ENCODE data around the gene ZBTB2. TPM values are rescaled to one million over a fixed set of nuclear protein-coding genes. Genes with fewer than 3 reads are reported as not detected.

The ZBTB2 gene
- total RNA-seq, 2 donors from 2014 or later: 11.4 to 15.2 TPM

DNA sequence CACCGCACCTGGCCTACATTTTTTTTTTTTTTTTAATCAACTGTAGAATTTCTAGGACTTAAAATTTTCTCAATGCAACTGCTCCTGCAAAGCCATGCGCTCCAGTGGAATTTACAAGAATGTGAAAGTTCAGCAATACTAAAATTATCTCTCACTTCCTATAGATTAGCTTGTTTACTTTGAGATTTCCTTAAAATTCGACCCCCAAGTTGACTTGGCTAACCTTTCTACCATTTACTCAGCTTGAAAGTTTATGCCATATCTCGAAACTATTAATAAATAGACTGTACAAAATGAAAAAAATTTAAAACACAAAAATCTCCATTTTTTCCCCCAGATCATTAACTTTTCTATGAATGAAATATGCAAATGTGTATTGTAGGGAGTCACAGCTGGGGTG lies 64.3 kb downstream of the ZBTB2 start:
- no peak overlapping the region for H3K4me3 ChIP-seq (ENCODE audit: low read length)
- Mint-ChIP-seq H3K36me3 (ENCODE audit: low read depth) (no peaks in the 10 kb centered on the region), H3K9me3 (no peaks in the 10 kb centered on the region), H3K27ac (no peak overlapping the region), H3K4me1 (peaks cover 14% of the 10 kb centered on the region), H3K27me3 (ENCODE audit: insufficient read depth) (peaks cover 15% of the 10 kb centered on the region), H3K4me3 (no peak overlapping the region)
- DNase-seq: no peak
- H3K27ac ChIP-seq (ENCODE audit: low read depth, low read length): no peak overlapping the region
- WGBS, 2 experiments (ENCODE audit: insufficient coverage in 1 of 2, insufficient read length in 1 of 2): 91 to 93% methylated on average over 2 to 4 of the region's 4 CpGs
- TF ChIP-seq, protein P1, sequence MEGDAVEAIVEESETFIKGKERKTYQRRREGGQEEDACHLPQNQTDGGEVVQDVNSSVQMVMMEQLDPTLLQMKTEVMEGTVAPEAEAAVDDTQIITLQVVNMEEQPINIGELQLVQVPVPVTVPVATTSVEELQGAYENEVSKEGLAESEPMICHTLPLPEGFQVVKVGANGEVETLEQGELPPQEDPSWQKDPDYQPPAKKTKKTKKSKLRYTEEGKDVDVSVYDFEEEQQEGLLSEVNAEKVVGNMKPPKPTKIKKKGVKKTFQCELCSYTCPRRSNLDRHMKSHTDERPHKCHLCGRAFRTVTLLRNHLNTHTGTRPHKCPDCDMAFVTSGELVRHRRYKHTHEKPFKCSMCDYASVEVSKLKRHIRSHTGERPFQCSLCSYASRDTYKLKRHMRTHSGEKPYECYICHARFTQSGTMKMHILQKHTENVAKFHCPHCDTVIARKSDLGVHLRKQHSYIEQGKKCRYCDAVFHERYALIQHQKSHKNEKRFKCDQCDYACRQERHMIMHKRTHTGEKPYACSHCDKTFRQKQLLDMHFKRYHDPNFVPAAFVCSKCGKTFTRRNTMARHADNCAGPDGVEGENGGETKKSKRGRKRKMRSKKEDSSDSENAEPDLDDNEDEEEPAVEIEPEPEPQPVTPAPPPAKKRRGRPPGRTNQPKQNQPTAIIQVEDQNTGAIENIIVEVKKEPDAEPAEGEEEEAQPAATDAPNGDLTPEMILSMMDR (conservative IDR thresholded peaks at IDR 0.05): no peak
- no peaks in the 10 kb centered on the region for H3K9me3 ChIP-seq (ENCODE audit: control insufficient read depth, low read length)
- no peak overlapping the region for H3K9ac ChIP-seq (ENCODE audit: extremely low read depth, low read length, poor library complexity, severe bottlenecking)
- no peaks in the 10 kb centered on the region for H3K4me1 ChIP-seq (ENCODE audit: control insufficient read depth, insufficient read depth, low read length)
- no peaks in the 10 kb centered on the region for H3K36me3 ChIP-seq (ENCODE audit: control insufficient read depth, insufficient read depth, low read length)
- peaks cover 13% of the 10 kb centered on the region for H3K27me3 ChIP-seq (ENCODE audit: control insufficient read depth, insufficient read depth, low read length, poor library complexity, severe bottlenecking)

DNA sequence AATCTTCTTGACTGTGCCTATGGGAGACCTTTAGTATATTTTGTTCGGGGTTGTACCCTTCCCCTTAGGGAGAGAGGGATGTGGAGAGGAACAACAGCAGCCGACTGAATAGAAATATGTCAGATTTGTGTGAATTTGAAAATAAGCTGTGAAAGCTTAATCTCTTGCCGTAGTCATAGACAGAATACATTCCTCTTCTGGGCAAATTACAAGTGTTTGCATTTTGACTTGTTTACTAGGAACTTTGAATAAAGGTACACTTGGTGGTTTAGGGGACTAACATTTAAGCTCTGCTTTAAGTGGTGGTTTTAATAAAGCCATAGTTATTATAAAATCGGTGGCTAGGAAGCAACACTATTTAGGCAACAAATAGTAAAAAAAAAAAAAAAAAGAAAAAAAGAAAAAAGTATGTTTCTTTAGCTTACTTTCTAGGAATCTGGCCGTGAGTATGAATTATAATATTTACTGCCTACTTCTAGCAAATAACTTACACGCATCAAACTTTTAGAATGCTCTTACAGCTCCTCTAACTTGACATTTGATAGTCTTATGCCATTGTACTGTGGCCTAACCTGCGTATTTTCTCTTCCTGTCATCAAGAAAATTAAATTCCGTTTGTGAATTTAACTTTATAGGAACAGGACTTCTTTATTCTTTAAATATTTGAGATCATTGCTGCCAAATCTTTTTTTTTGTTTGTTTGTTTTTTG lies 65.1 kb downstream of the ZBTB2 start:
- Histone ChIP-seq H3K4me1 (ENCODE audit: control insufficient read depth, insufficient read depth, low read length) (no peaks in the 10 kb centered on the region), H3K36me3 (ENCODE audit: control insufficient read depth, insufficient read depth, low read length) (no peaks in the 10 kb centered on the region), H3K27ac (ENCODE audit: low read depth, low read length) (no peak overlapping the region), H3K4me3 (ENCODE audit: low read length) (peak overlapping the region; percentile 72), H3K9me3 (ENCODE audit: control insufficient read depth, low read length) (no peaks in the 10 kb centered on the region), H3K9ac (ENCODE audit: extremely low read depth, low read length, poor library complexity, severe bottlenecking) (no peak overlapping the region), H3K27me3 (ENCODE audit: control insufficient read depth, insufficient read depth, low read length, poor library complexity, severe bottlenecking) (peaks cover 13% of the 10 kb centered on the region)
- no peak for DNase-seq
- Mint-ChIP-seq H3K4me1 (peaks cover 14% of the 10 kb centered on the region), H3K9me3 (no peaks in the 10 kb centered on the region), H3K36me3 (ENCODE audit: low read depth) (no peaks in the 10 kb centered on the region), H3K27ac (no peak overlapping the region), H3K27me3 (ENCODE audit: insufficient read depth) (peaks cover 15% of the 10 kb centered on the region), H3K4me3 (peak overlapping the region; percentile 69)
- WGBS, 2 experiments (ENCODE audit: insufficient coverage in 1 of 2, insufficient read length in 1 of 2): 86 to 92% methylated on average over 5 to 8 of the region's 8 CpGs
- TF ChIP-seq, protein P1 (conservative IDR thresholded peaks at IDR 0.05): no peak

DNA sequence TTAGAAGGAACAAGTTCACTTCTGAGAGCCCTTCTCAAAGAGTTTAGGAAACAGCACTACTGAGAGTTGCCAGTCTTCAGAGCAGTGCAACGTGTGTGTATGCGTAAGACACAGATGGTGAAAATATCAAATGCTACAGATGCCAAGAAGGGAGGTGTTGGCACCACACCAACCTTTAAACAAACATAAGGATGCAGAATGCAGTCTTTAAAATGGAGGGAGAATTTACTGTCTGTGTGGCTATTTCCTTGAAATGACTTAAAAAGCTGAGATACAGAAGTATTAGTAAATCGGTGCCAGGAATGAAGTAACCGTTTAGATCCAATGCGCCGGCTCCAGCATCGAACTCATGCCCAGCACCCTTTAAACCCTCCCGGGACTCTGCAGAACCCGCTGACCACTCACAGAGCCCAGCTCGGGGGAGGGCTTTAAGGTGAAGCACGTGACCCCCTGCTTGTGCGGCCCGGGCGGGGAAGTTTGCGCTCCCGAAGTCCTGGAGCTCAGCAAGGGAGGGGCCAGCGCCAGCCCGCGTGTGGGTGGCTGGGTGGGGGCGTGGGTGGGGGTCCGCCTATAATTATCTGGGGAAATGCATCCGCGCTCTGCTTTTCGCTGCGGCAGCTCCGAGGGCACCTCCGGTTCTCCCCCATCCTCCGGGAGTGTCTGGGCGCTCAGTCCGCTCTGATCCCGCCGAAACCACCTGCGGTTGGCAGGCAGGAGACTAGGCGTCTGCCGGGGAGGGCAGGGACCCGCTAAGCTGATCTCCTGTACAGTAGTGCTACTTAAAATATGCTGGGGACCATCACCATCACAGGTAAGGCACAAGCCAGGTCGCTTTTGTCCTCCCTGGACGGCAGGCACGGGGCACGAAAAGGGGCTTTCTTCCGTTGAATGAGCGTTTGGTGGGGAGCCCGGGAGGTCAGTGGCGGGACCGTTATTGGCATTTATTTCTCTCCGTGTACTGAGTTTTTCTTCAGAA lies 66.0 kb downstream of the ZBTB2 start:
- no peaks in the 10 kb centered on the region for H3K4me1 ChIP-seq (ENCODE audit: control insufficient read depth, insufficient read depth, low read length)
- H3K27me3 Mint-ChIP-seq (ENCODE audit: insufficient read depth): peaks cover 15% of the 10 kb centered on the region
- peaks cover 2% of the 10 kb centered on the region for H3K36me3 Mint-ChIP-seq (ENCODE audit: low read depth)
- H3K4me3 ChIP-seq (ENCODE audit: low read length): peak overlapping the region; percentile 72
- DNase-seq: peak; percentile 68
- peaks cover 13% of the 10 kb centered on the region for H3K27me3 ChIP-seq (ENCODE audit: control insufficient read depth, insufficient read depth, low read length, poor library complexity, severe bottlenecking)
- H3K4me3 Mint-ChIP-seq: peak overlapping the region; percentile 69
- no peaks in the 10 kb centered on the region for H3K9me3 ChIP-seq (ENCODE audit: control insufficient read depth, low read length)
- WGBS, 2 experiments (ENCODE audit: insufficient coverage in 1 of 2, insufficient read length in 1 of 2): 27 to 45% methylated on average over 23 to 46 of the region's 46 CpGs
- H3K9me3 Mint-ChIP-seq: no peaks in the 10 kb centered on the region
- H3K27ac ChIP-seq (ENCODE audit: low read depth, low read length): no peak overlapping the region
- H3K4me1 Mint-ChIP-seq: peaks cover 14% of the 10 kb centered on the region
- TF ChIP-seq, protein P1 (conservative IDR thresholded peaks at IDR 0.05): no peak
- H3K9ac ChIP-seq (ENCODE audit: extremely low read depth, low read length, poor library complexity, severe bottlenecking): no peak overlapping the region
- no peak overlapping the region for H3K27ac Mint-ChIP-seq
- H3K36me3 ChIP-seq (ENCODE audit: control insufficient read depth, insufficient read depth, low read length): no peaks in the 10 kb centered on the region

Data from endodermal cell (in vitro differentiated cells).